MCF 10A (cell line): ENCODE measurements around the gene ARHGEF2. TPM values are rescaled to one million over a fixed set of nuclear protein-coding genes. Genes with fewer than 3 reads are reported as not detected.

ENCODE experiments used
- BruUV-seq: library from RNA; stranded (reverse); fragments of 400-500 nt; replicated peaks from 2 replicates; lab custom pipeline; 2021; lab: Mats Ljungman, UMichigan
- CTCF ChIA-PET: fragments of 300-600 bp; sonication (Branson Sonifier 250); formaldehyde crosslinking; extraction: SDS; loops from one replicate; lab custom pipeline; 2021; ENCODE audit warnings: antibody characterized with exemption, inconsistent platforms; lab: Yijun Ruan, JAX
- POLR2A ChIA-PET: fragments of 300-600, 350-650 bp; sonication (Branson Sonifier 250); formaldehyde crosslinking; extraction: SDS; loops from one replicate; lab custom pipeline; 2020; ENCODE audit warnings: antibody characterized with exemption, inconsistent platforms; lab: Yijun Ruan, JAX
- DNase-seq: peaks from one replicate; pipeline ENCODE4 v3.0.0-alpha.2; 2018; ENCODE audit not compliant: unreplicated experiment
- H3K27ac Mint-ChIP-seq: one replicate; pipeline ENCODE4 v1.8.0; 2022; ENCODE audit warnings: mild to moderate bottlenecking, low read depth, mixed read lengths; ENCODE audit not compliant: unreplicated experiment
- H3K27me3 Mint-ChIP-seq: one replicate; pipeline ENCODE4 v1.8.0; 2022; ENCODE audit warnings: mixed read lengths; ENCODE audit not compliant: insufficient read depth, unreplicated experiment
- H3K36me3 Mint-ChIP-seq: one replicate; pipeline ENCODE4 v1.8.0; 2022; ENCODE audit warnings: mild to moderate bottlenecking, moderate library complexity, mixed read lengths; ENCODE audit not compliant: insufficient read depth, unreplicated experiment
- H3K4me1 Mint-ChIP-seq: one replicate; pipeline ENCODE4 v1.8.0; 2022; ENCODE audit warnings: mixed read lengths; ENCODE audit not compliant: insufficient read depth, unreplicated experiment
- H3K4me3 Mint-ChIP-seq: one replicate; pipeline ENCODE4 v1.8.0; 2022; ENCODE audit warnings: mild to moderate bottlenecking, moderate library complexity, mixed read lengths; ENCODE audit not compliant: unreplicated experiment
- H3K9me3 Mint-ChIP-seq: one replicate; pipeline ENCODE4 v1.8.0; 2022; ENCODE audit warnings: mixed read lengths; ENCODE audit not compliant: unreplicated experiment
- CTCF ChIP-seq: fragments of 200-600 bp; IDR thresholded peaks from one replicate; pipeline ENCODE4 v1.8.0; 2022; ENCODE audit warnings: antibody characterized with exemption, mild to moderate bottlenecking; ENCODE audit not compliant: unreplicated experiment
- intact Hi-C: fragments of 100-400 bp; cut with micrococcal nuclease; formaldehyde crosslinking; loops from 2 replicates; pipeline ENCODE4 v1.14.1; 2022
- total RNA-seq: library from RNA; stranded (reverse); gene quantifications from 2 replicates; pipeline ENCODE4 v1.2.3, GENCODE V29; 2022

The ARHGEF2 gene
- total RNA-seq, 1 experiment from 2014 or later: 498 TPM

- H3K36me3 Mint-ChIP-seq: no peaks in the 10 kb centered on the region
- peaks cover 35% of the 10 kb centered on the region for H3K4me1 Mint-ChIP-seq
- POLR2A ChIA-PET: interaction anchor here (0.9 to 5.5 kb wide), 3 partner anchors 52 to 66 kb away, joined by 3 to 61 read pairs (median 4); partner anchors contain the start of gene KHDC4
- H3K27me3 Mint-ChIP-seq: no peaks in the 10 kb centered on the region
- H3K4me3 Mint-ChIP-seq: no peak overlapping the region
- TF ChIP-seq CTCF: no peak
- intact Hi-C loops: loop anchor here (5.0 kb wide), 1 partner anchor 377 kb away; no protein-coding TSS in a partner anchor
- H3K9me3 Mint-ChIP-seq: no peaks in the 10 kb centered on the region
- CTCF ChIA-PET: interaction anchor here (0.7 to 7.9 kb wide), 4 partner anchors 9 to 1665 kb away, joined by 3 to 71 read pairs (median 8); no protein-coding TSS in a partner anchor
- no peak overlapping the region for H3K27ac Mint-ChIP-seq
- no TSS peak for BruUV-seq
- no peak for DNase-seq
These were observed 21.6 kb upstream of the ARHGEF2 start for GRCh38 chr1:155999964-156000363.

- POLR2A ChIA-PET: interaction anchor here (0.7 to 0.9 kb wide), 2 partner anchors 17 to 197 kb away, joined by 4 read pairs; no protein-coding TSS in a partner anchor
- no TSS peak for BruUV-seq
- no peak for TF ChIP-seq CTCF
These were observed 17.8 kb upstream of the ARHGEF2 start for GRCh38 chr1:155996166-155996565.

GRCh38 chr1:155993595-155993994, 15.2 kb upstream of the ARHGEF2 start:
- TF ChIP-seq CTCF: no peak
- peaks cover 7% of the 10 kb centered on the region for H3K36me3 Mint-ChIP-seq
- intact Hi-C loops: no loop called here
- BruUV-seq: no TSS peak
- no peak overlapping the region for H3K27ac Mint-ChIP-seq
- H3K9me3 Mint-ChIP-seq: no peaks in the 10 kb centered on the region
- H3K4me3 Mint-ChIP-seq: no peak overlapping the region
- ChIA-PET POLR2A (interaction anchor here (1.3 to 1.4 kb wide), 2 partner anchors 9 to 31 kb away, joined by 3 read pairs; no protein-coding TSS in a partner anchor), CTCF (interaction anchor here (0.5 to 9.4 kb wide), 9 partner anchors 11 to 245 kb away, joined by 3 to 175 read pairs (median 4); partner anchors contain the start of gene RXFP4)
- no peak for DNase-seq
- H3K4me1 Mint-ChIP-seq: peaks cover 11% of the 10 kb centered on the region
- no peaks in the 10 kb centered on the region for H3K27me3 Mint-ChIP-seq

More at GRCh38 chr1:155996166-155996565, 17.8 kb upstream of the ARHGEF2 start:
- Mint-ChIP-seq H3K27ac (no peak overlapping the region), H3K4me3 (no peak overlapping the region), H3K4me1 (peaks cover 5% of the 10 kb centered on the region), H3K27me3 (no peaks in the 10 kb centered on the region), H3K36me3 (peaks cover 7% of the 10 kb centered on the region), H3K9me3 (no peaks in the 10 kb centered on the region)
- intact Hi-C loops: no loop called here
- no peak for DNase-seq
- CTCF ChIA-PET: interaction anchor here (0.6 to 9.4 kb wide), 6 partner anchors 8 to 70 kb away, joined by 3 to 175 read pairs (median 4); partner anchors contain the start of gene RXFP4

- ChIA-PET POLR2A (interaction anchor here (0.6 to 5.1 kb wide), 8 partner anchors 12 to 156 kb away, joined by 3 to 55 read pairs (median 4); partner anchors contain the start of genes ARHGEF2 and KHDC4), CTCF (interaction anchor here (0.5 to 9.4 kb wide), 38 partner anchors 10 to 261 kb away, joined by 3 to 175 read pairs (median 4); partner anchors contain the start of genes ARHGEF2, KHDC4 and RXFP4)
- intact Hi-C loops: no loop called here
- Mint-ChIP-seq H3K27me3 (no peaks in the 10 kb centered on the region), H3K36me3 (peaks cover 7% of the 10 kb centered on the region), H3K4me3 (no peak overlapping the region), H3K27ac (no peak overlapping the region), H3K4me1 (peaks cover 12% of the 10 kb centered on the region), H3K9me3 (no peaks in the 10 kb centered on the region)
- BruUV-seq: no TSS peak
- TF ChIP-seq CTCF: no peak
- DNase-seq: no peak
These were observed 11.8 kb upstream of the ARHGEF2 start for GRCh38 chr1:155990005-155990739.
